Calu3 (cell line): ENCODE data around the gene ALK. TPM values are rescaled to one million over a fixed set of nuclear protein-coding genes. Genes with fewer than 3 reads are reported as not detected.

Source experiments
- BruUV-seq: library from RNA; stranded (reverse); fragments of 400-500 nt; replicated peaks from 2 replicates; lab custom pipeline; 2021; lab: Mats Ljungman, UMichigan
- CTCF ChIA-PET: fragments of 300-600 bp; sonication (Branson Sonifier 250); formaldehyde crosslinking; loops from one replicate; lab custom pipeline; 2022; ENCODE audit warnings: antibody characterized with exemption; lab: Charles Lee
- DNase-seq: peaks from one replicate; pipeline ENCODE4 v3.0.0; 2022
- H3K27ac Mint-ChIP-seq: one replicate; pipeline ENCODE4 v1.8.0; 2022; ENCODE audit warnings: mixed read lengths; ENCODE audit not compliant: unreplicated experiment
- H3K27me3 Mint-ChIP-seq: one replicate; pipeline ENCODE4 v1.8.0; 2022; ENCODE audit warnings: mixed read lengths; ENCODE audit not compliant: unreplicated experiment
- H3K36me3 Mint-ChIP-seq: one replicate; pipeline ENCODE4 v1.8.0; 2022; ENCODE audit warnings: mild to moderate bottlenecking, moderate library complexity, mixed read lengths; ENCODE audit not compliant: insufficient read depth, unreplicated experiment
- H3K4me1 Mint-ChIP-seq: one replicate; pipeline ENCODE4 v1.8.0; 2022; ENCODE audit warnings: mild to moderate bottlenecking, low read depth, mixed read lengths; ENCODE audit not compliant: unreplicated experiment
- H3K4me3 Mint-ChIP-seq: one replicate; pipeline ENCODE4 v1.8.0; 2022; ENCODE audit warnings: mild to moderate bottlenecking, low read depth, moderate library complexity, mixed read lengths; ENCODE audit not compliant: unreplicated experiment
- H3K9me3 Mint-ChIP-seq: one replicate; pipeline ENCODE4 v1.8.0; 2022; ENCODE audit warnings: low read depth, mixed read lengths; ENCODE audit not compliant: unreplicated experiment
- CTCF ChIP-seq: fragments of 200-600 bp; IDR thresholded peaks from one replicate; pipeline ENCODE4 v1.8.0; 2022; ENCODE audit warnings: antibody characterized with exemption; ENCODE audit not compliant: unreplicated experiment
- intact Hi-C: fragments of 100-400 bp; cut with micrococcal nuclease; formaldehyde crosslinking; loops from one replicate; pipeline ENCODE4 v1.10.0; 2022; ENCODE audit not compliant: unreplicated experiment
- total RNA-seq: library from RNA; stranded (reverse); gene quantifications from 2 replicates; pipeline ENCODE4 v1.2.3, GENCODE V29; 2022

The ALK gene
- total RNA-seq, 1 experiment from 2014 or later = not detected

- peaks cover 100% of the 10 kb centered on the region for H3K27me3 Mint-ChIP-seq
- peaks cover 2% of the 10 kb centered on the region for H3K9me3 Mint-ChIP-seq
- H3K4me1 Mint-ChIP-seq = no peaks in the 10 kb centered on the region
- no peak for TF ChIP-seq CTCF
- H3K27ac Mint-ChIP-seq = no peak overlapping the region
- CTCF ChIA-PET = no interaction called here
- intact Hi-C loops = no loop called here
- H3K36me3 Mint-ChIP-seq = peaks cover 5% of the 10 kb centered on the region
- H3K4me3 Mint-ChIP-seq = no peak overlapping the region
- no TSS peak for BruUV-seq
- no peak for DNase-seq
Observed at GRCh38 chr2:29916571-29916970, 4.8 kb downstream of the ALK start.

- H3K9me3 Mint-ChIP-seq = peaks cover 2% of the 10 kb centered on the region
- H3K36me3 Mint-ChIP-seq = no peaks in the 10 kb centered on the region
- intact Hi-C loops = no loop called here
- TF ChIP-seq CTCF = no peak
- CTCF ChIA-PET = no interaction called here
- H3K4me3 Mint-ChIP-seq = no peak overlapping the region
- H3K4me1 Mint-ChIP-seq = no peaks in the 10 kb centered on the region
- no peak overlapping the region for H3K27ac Mint-ChIP-seq
- no peak for DNase-seq
- no TSS peak for BruUV-seq
- H3K27me3 Mint-ChIP-seq = peaks cover 48% of the 10 kb centered on the region
Observed at GRCh38 chr2:29910960-29911359, 10.4 kb downstream of the ALK start.

- no peak for DNase-seq
- Mint-ChIP-seq H3K36me3 (no peaks in the 10 kb centered on the region), H3K4me1 (no peaks in the 10 kb centered on the region), H3K27ac (no peak overlapping the region), H3K9me3 (peaks cover 2% of the 10 kb centered on the region), H3K27me3 (peaks cover 43% of the 10 kb centered on the region), H3K4me3 (no peak overlapping the region)
- CTCF ChIA-PET = interaction anchor here (0.7 kb wide), 1 partner anchor 139 kb away, joined by 7 read pairs; no protein-coding TSS in a partner anchor
- TF ChIP-seq CTCF = no peak
- intact Hi-C loops = no loop called here
- BruUV-seq = no TSS peak
Observed at GRCh38 chr2:29910465-29910864, 10.9 kb downstream of the ALK start.

- no peaks in the 10 kb centered on the region for H3K9me3 Mint-ChIP-seq
- H3K27ac Mint-ChIP-seq = no peak overlapping the region
- BruUV-seq = no TSS peak
- no peak for TF ChIP-seq CTCF
- H3K4me1 Mint-ChIP-seq = no peaks in the 10 kb centered on the region
- intact Hi-C loops = no loop called here
- no peak overlapping the region for H3K4me3 Mint-ChIP-seq
- H3K27me3 Mint-ChIP-seq = peaks cover 61% of the 10 kb centered on the region
- no peak for DNase-seq
- CTCF ChIA-PET = no interaction called here
- H3K36me3 Mint-ChIP-seq = no peaks in the 10 kb centered on the region
Observed at GRCh38 chr2:29902356-29902755, 19.0 kb downstream of the ALK start.
